Measurements from ENCODE around the gene CACNG6.

GRCh38 chr19:53994811-53995210 lies 3.4 kb downstream of the CACNG6 start:
- no peak for TF ChIP-seq CTCF (IDR thresholded peaks at IDR 0.05)
- TF ChIP-seq ZFX (IDR thresholded peaks at IDR 0.05; ENCODE audit: borderline replicate concordance), result no peak

Data from 22Rv1 (cell line).